PC-3 (cell line): ENCODE data around the gene TTC24. TPM values are rescaled to one million over a fixed set of nuclear protein-coding genes. Genes with fewer than 3 reads are reported as not detected.
"Not testable (repeated sequence)": the region's sequence is repeated elsewhere in the genome, so short reads cannot be mapped to it uniquely, and the experiment has no call there.

Experiments
- ATAC-seq: fragments of 200-7000 bp; cut with Tn5 transposase; 2 replicates; pipeline ENCODE4 v1.9.1; 2020; ENCODE audit warnings: mild to moderate bottlenecking, moderate library complexity
- BruUV-seq: library from RNA; stranded (reverse); fragments of 400-500 nt; replicated peaks from 2 replicates; lab custom pipeline; 2021; lab: Mats Ljungman, UMichigan
- CTCF ChIA-PET: fragments of 300-600 bp; sonication (Branson Sonifier 250); formaldehyde crosslinking; loops from one replicate; lab custom pipeline; 2022; ENCODE audit warnings: antibody characterized with exemption; lab: Charles Lee
- POLR2A ChIA-PET: fragments of 300-600 bp; sonication (Branson Sonifier 250); formaldehyde crosslinking; loops from one replicate; lab custom pipeline; 2022; ENCODE audit warnings: antibody characterized with exemption; ENCODE audit not compliant: unreplicated experiment; lab: Charles Lee
- DNase-seq: peaks from one replicate; pipeline ENCODE4 v3.0.0-alpha.2; 2015
- H2AFZ ChIP-seq: fragments of 300-600 bp; sonication (generic); 2 replicates; pipeline ENCODE4 v1.6.0; 2016; ENCODE audit warnings: antibody characterized with exemption, low read length
- H3F3A ChIP-seq: fragments of 300-600 bp; sonication (generic); one replicate; pipeline ENCODE4 v1.6.0; 2017; ENCODE audit warnings: antibody characterized with exemption, low read length, control low read depth, mild to moderate bottlenecking; ENCODE audit not compliant: unreplicated experiment
- H3K27ac ChIP-seq: fragments of 300-600 bp; sonication (generic); 2 replicates; pipeline ENCODE4 v1.5.1; 2016; ENCODE audit warnings: mild to moderate bottlenecking, low read length
- H3K27me3 ChIP-seq: fragments of 300-600 bp; sonication (generic); 2 replicates; pipeline ENCODE4 v1.6.1; 2016; ENCODE audit warnings: low read length, mixed read lengths
- H3K36me3 ChIP-seq: fragments of 300-600 bp; sonication (generic); 2 replicates; pipeline ENCODE4 v1.6.1; 2016; ENCODE audit warnings: low read depth, mixed run types, low read length, mixed read lengths
- H3K4me1 ChIP-seq: fragments of 300-600 bp; sonication (generic); 2 replicates; pipeline ENCODE4 v1.5.1; 2016; ENCODE audit warnings: low read length; ENCODE audit not compliant: insufficient read depth
- H3K4me2 ChIP-seq: fragments of 300-600 bp; sonication (generic); 2 replicates; pipeline ENCODE4 v1.6.0; 2016; ENCODE audit warnings: low read length
- H3K4me3 ChIP-seq: fragments of 300-600 bp; sonication (generic); 2 replicates; pipeline ENCODE4 v1.5.1; 2016; ENCODE audit warnings: mild to moderate bottlenecking, low read length, mixed read lengths
- H3K79me2 ChIP-seq: fragments of 300-600 bp; sonication (generic); 2 replicates; pipeline ENCODE4 v1.6.1; 2017; ENCODE audit warnings: low read length, mixed read lengths
- H3K9ac ChIP-seq: fragments of 300-600 bp; sonication (generic); 2 replicates; pipeline ENCODE4 v1.6.0; 2016; ENCODE audit warnings: mild to moderate bottlenecking, low read length
- H3K9me2 ChIP-seq: fragments of 300-600 bp; sonication (generic); replicated peaks from 2 replicates; pipeline ENCODE4 v1.6.1; 2016; ENCODE audit warnings: mixed run types, low read length, mixed read lengths
- H3K9me3 ChIP-seq: fragments of 300-600 bp; sonication (generic); 2 replicates; pipeline ENCODE4 v1.6.1; 2016; ENCODE audit warnings: low read length, mixed read lengths
- H4K20me1 ChIP-seq: fragments of 300-600 bp; sonication (generic); 2 replicates; pipeline ENCODE4 v1.6.1; 2016; ENCODE audit warnings: low read length, mixed read lengths
- EZH2 ChIP-seq: fragments of 300-600 bp; sonication (generic); IDR thresholded peaks from one replicate; pipeline ENCODE4 v1.6.1; 2017; ENCODE audit warnings: antibody characterized with exemption, mild to moderate bottlenecking, low read length; ENCODE audit not compliant: unreplicated experiment
- EZH2phosphoT487 ChIP-seq: fragments of 300-600 bp; sonication (generic); IDR thresholded peaks from 2 replicates; pipeline ENCODE4 v1.6.1; 2018; ENCODE audit warnings: mild to moderate bottlenecking, antibody characterized with exemption, low read length, borderline replicate concordance
- intact Hi-C: fragments of 100-400 bp; cut with micrococcal nuclease; formaldehyde crosslinking; loops from 2 replicates; pipeline ENCODE4 v1.9.0; 2023
- total RNA-seq: library from RNA; depleted of rRNA; stranded (reverse); fragments of >200 nt; gene quantifications from 2 replicates; pipeline ENCODE4 v1.2.3, GENCODE V29; 2014
- TF ChIP-seq, protein P1 (sequence below): fragments of 300-600 bp; sonication (generic); conservative IDR thresholded peaks from 2 replicates; pipeline ENCODE4 v1.5.1; 2017; ENCODE audit warnings: antibody characterized with exemption, low read depth, mild to moderate bottlenecking, low read length

The TTC24 gene
- total RNA-seq, 1 experiment from 2014 or later = not detected

- H3K27ac ChIP-seq = no peak overlapping the region
- H3K27me3 ChIP-seq = no peaks in the 10 kb centered on the region
- peak; percentile 38 for DNase-seq
- no peak overlapping the region for H2AFZ ChIP-seq
- POLR2A ChIA-PET = no interaction called here
- H3K9me2 ChIP-seq = no peaks in the 10 kb centered on the region
- CTCF ChIA-PET = no interaction called here
- H3K4me1 ChIP-seq = no peaks in the 10 kb centered on the region
- no peaks in the 10 kb centered on the region for H3K9me3 ChIP-seq
- TF ChIP-seq, protein P1, sequence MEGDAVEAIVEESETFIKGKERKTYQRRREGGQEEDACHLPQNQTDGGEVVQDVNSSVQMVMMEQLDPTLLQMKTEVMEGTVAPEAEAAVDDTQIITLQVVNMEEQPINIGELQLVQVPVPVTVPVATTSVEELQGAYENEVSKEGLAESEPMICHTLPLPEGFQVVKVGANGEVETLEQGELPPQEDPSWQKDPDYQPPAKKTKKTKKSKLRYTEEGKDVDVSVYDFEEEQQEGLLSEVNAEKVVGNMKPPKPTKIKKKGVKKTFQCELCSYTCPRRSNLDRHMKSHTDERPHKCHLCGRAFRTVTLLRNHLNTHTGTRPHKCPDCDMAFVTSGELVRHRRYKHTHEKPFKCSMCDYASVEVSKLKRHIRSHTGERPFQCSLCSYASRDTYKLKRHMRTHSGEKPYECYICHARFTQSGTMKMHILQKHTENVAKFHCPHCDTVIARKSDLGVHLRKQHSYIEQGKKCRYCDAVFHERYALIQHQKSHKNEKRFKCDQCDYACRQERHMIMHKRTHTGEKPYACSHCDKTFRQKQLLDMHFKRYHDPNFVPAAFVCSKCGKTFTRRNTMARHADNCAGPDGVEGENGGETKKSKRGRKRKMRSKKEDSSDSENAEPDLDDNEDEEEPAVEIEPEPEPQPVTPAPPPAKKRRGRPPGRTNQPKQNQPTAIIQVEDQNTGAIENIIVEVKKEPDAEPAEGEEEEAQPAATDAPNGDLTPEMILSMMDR = peak; percentile 68
- TF ChIP-seq EZH2 = no peak
- no peak overlapping the region for H3K9ac ChIP-seq
- no TSS peak for BruUV-seq
- no peaks in the 10 kb centered on the region for H3K79me2 ChIP-seq
- no peaks in the 10 kb centered on the region for H3F3A ChIP-seq
- H3K4me3 ChIP-seq = no peak overlapping the region
- ATAC-seq = peak; percentile 64
- intact Hi-C loops = loop anchor here (1.0 kb wide), 1 partner anchor 23 kb away; no protein-coding TSS in a partner anchor
- no peak overlapping the region for H3K4me2 ChIP-seq
- H3K36me3 ChIP-seq = no peaks in the 10 kb centered on the region
- no peaks in the 10 kb centered on the region for H4K20me1 ChIP-seq
Measured at GRCh38 chr1:156584813-156585212, 5.3 kb downstream of the TTC24 start.

- intact Hi-C loops = no loop called here
- TF ChIP-seq EZH2 = no peak
- no peak for TF ChIP-seq EZH2phosphoT487
- TF ChIP-seq, protein P1 = no peak
Measured at GRCh38 chr1:156586323-156586722, 6.8 kb downstream of the TTC24 start.

DNA sequence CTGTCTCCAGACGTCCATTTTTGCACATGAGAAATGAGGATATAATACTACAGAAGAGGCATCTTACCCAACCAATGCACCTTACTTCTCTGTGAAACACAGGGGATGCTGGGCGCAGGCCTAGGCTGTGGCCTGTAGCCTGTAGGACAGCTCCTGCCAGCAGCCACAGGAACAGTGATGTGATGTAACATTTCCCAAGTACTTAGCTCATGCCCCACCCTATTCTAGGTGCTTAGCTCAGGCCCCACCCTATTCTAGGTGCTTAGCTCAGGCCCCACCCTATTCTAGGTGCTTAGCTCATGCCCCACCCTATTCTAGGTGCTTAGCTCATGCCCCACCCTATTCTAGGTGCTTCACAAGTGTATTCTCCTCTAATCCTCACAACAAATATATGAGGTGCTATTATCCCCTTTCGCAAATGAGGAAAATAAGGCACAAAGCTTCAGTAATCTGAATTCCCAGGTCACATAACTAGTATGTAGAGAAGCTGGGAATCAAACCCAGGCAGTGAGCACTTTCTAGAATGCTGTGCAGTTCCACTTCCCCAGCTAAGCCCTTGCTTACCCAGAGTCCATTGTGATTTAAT lies 7.5 kb downstream of the TTC24 start:
- TF ChIP-seq, protein P1 = no peak
- TF ChIP-seq EZH2phosphoT487 = no peak
- no peak for TF ChIP-seq EZH2
- H3K9ac ChIP-seq = no peak overlapping the region
- H3K4me2 ChIP-seq = no peak overlapping the region
- no TSS peak for BruUV-seq
- H3K9me2 ChIP-seq = no peaks in the 10 kb centered on the region
- H3K9me3 ChIP-seq = no peaks in the 10 kb centered on the region
- DNase-seq (no peak), ATAC-seq (no peak)
- no peaks in the 10 kb centered on the region for H4K20me1 ChIP-seq
- no peak overlapping the region for H2AFZ ChIP-seq
- H3K27ac ChIP-seq = no peak overlapping the region
- H3K79me2 ChIP-seq = peaks cover 3% of the 10 kb centered on the region
- CTCF ChIA-PET = interaction anchor here (0.6 kb wide), 1 partner anchor 86 kb away, joined by 3 read pairs; no protein-coding TSS in a partner anchor
- no peaks in the 10 kb centered on the region for H3K36me3 ChIP-seq
- H3F3A ChIP-seq = no peaks in the 10 kb centered on the region
- no peaks in the 10 kb centered on the region for H3K27me3 ChIP-seq
- H3K4me3 ChIP-seq = no peak overlapping the region
- POLR2A ChIA-PET = interaction anchor here (0.6 kb wide), 1 partner anchor 14 kb away, joined by 4 read pairs; the partner anchor contains the start of gene GPATCH4
- intact Hi-C loops = no loop called here
- H3K4me1 ChIP-seq = peaks cover 7% of the 10 kb centered on the region

More at GRCh38 chr1:156586323-156586722, 6.8 kb downstream of the TTC24 start:
- CTCF ChIA-PET = no interaction called here
- ATAC-seq (no peak), DNase-seq (no peak)
- H3K4me2 ChIP-seq = no peak overlapping the region
- no peak overlapping the region for H2AFZ ChIP-seq
- no peaks in the 10 kb centered on the region for H3K79me2 ChIP-seq
- no peaks in the 10 kb centered on the region for H3F3A ChIP-seq
- peaks cover 5% of the 10 kb centered on the region for H3K4me1 ChIP-seq
- H3K9me3 ChIP-seq = no peaks in the 10 kb centered on the region
- no peaks in the 10 kb centered on the region for H3K9me2 ChIP-seq
- no peaks in the 10 kb centered on the region for H4K20me1 ChIP-seq
- H3K36me3 ChIP-seq = no peaks in the 10 kb centered on the region
- H3K27ac ChIP-seq = no peak overlapping the region
- H3K4me3 ChIP-seq = no peak overlapping the region
- H3K9ac ChIP-seq = no peak overlapping the region
- no TSS peak for BruUV-seq
- H3K27me3 ChIP-seq = no peaks in the 10 kb centered on the region
- POLR2A ChIA-PET = no interaction called here

DNA sequence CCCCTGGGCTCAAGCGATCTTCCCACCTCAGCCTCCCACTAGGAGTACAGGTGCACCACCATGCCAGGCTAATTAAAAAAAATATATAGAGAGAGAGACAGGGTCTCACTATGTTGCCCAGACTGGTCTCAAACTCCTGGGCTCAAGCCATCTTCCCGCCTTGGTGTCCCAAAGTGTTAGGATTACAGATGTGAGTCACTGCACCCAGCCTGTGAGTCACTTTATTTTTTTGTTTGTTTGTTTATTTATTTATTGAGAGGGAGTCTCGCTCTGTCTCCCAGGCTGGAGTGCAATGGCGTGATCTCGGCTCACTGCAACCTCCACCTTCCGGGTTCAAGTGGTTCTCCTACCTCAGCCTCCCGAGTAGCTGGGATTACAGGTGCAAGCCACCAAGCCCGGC lies 8.4 kb downstream of the TTC24 start:
- H3K9me2 ChIP-seq, H3K36me3 ChIP-seq, H2AFZ ChIP-seq, H3K27ac ChIP-seq, H3K4me3 ChIP-seq, DNase-seq, H3K4me2 ChIP-seq, H3K9me3 ChIP-seq, CTCF ChIA-PET, H3K27me3 ChIP-seq, H3K9ac ChIP-seq, BruUV-seq, ATAC-seq, H4K20me1 ChIP-seq, POLR2A ChIA-PET, H3F3A ChIP-seq, intact Hi-C loops: not testable (repeated sequence)
- Histone ChIP-seq H3K4me1 (peaks cover 16% of the 10 kb centered on the region), H3K79me2 (peaks cover 12% of the 10 kb centered on the region)
